Raji (cell line): ENCODE data around the gene COX6B2.

Source experiments
- POLR2A ChIP-seq: IDR thresholded peaks from 2 replicates; pipeline ENCODE4 v1.6.1; 2011; ENCODE audit warnings: low read depth, low read length, control low read depth; ENCODE audit not compliant: insufficient read depth

COX6B2 gene

DNA sequence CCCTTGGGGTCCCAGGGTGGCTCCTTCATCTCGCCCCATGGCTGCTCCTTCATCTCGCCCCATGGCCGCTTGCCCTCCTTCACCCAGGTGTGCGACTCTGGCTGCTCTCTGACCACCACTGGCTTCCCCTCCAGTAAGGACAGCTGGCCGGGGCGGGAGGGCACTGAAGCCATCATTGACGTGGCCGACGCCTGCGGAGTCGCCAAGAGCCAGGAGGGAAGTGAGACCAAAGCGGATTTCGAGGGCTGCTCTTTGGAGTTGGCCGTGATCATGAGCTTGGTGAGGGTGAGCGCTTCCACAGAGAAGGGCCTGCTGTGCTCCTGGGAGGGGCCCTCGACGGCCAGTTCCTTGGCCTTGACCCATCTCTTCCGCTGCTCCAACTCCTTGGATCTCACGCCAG, 4.0 kb upstream of the COX6B2 start:
- no peak for TF ChIP-seq POLR2A

DNA sequence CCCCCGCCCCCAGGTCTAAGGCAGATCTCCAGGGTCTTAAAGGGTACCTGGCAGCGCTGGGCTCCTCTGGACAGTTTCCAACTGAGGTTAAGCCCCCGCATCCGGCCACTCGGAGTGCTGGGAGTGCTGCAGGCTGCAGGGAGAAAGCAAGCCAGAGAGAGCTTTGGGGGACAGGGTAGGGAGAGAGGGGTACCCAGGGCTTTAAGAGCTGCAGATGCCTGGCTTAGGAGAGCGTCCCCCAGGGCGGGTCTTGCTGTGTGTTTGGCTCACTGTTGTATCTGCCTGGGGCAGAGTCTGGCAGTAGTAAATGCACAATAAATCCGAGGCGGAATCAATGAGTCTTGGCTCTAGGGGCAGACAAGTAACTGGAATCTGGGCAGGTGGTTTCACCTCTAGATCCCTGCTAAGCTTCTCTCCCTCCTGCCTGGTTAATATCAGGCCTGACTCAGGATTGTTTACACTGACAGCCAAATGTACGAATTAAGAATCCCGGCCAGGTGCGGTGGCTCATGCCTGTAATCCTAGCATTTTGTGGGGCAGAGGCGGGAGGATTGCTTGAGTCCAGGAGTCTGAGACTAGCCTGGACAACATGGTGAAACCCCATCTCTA, 798 bp upstream of the COX6B2 start:
- TF ChIP-seq POLR2A: no peak

DNA sequence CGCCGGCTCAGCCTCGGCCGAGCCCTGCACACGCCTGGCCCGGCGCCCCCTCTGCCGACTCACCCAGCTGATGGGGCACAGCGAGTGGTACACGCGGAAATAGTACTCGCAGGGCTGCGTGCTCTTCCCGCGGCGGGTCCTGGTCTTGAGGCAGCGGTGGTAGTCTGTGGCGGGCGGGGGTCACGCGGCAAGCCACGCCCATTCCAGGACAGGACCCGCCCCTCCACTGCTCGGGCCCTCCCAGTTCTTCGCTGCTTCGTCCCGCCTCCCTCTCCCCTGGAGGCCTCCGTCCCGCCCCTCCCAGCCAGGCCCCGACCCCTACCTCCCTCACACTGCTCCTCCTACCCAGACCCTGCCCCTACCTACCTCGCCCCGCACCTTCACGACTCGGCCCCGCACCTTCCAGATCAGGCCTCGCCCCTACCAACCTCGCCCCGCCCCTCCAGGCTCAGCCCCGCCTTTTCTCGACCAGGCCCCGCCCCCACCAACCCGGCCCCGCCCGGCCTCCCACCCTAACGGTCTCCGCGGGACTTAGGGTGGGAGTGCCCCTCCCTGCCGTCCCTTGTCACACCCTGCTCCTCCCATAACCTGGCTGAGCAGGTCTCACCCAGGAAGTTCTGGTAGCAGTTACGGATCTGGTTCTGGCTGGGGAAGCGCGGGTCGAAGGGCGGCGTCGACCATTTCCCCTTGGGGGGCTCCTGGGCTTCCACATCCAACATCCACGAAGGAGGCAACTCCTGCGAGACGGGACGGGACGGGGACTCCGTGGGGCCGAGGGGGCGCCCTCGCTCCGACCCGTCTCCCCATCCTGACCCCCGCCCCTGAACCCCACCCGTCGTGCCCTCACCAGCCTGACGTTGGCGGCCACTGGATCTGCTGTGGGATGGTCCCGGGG, 469 bp downstream of the COX6B2 start:
- no peak for TF ChIP-seq POLR2A

DNA sequence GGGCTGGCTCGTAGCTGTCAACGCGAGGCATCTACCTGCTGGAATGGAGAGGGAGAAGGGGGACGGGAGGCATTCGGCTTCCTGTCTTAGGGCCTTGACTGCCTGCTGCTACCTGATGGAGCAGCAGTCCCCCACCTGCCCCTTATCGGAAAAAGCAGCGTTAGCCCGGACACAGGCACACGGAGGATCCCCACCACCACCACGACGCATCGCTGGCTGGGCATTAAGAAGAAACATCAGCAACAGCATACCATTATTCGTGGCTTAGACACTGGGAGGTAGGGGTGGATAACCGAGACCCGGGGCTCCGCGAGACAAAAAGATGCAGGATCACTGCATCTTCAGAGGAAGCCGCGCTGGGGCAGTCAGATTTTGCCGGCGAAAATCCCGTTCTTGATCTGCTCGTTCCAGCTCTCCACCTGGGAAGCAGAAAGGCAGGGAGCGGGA, 1.1 kb downstream of the COX6B2 start:
- TF ChIP-seq POLR2A: no peak

DNA sequence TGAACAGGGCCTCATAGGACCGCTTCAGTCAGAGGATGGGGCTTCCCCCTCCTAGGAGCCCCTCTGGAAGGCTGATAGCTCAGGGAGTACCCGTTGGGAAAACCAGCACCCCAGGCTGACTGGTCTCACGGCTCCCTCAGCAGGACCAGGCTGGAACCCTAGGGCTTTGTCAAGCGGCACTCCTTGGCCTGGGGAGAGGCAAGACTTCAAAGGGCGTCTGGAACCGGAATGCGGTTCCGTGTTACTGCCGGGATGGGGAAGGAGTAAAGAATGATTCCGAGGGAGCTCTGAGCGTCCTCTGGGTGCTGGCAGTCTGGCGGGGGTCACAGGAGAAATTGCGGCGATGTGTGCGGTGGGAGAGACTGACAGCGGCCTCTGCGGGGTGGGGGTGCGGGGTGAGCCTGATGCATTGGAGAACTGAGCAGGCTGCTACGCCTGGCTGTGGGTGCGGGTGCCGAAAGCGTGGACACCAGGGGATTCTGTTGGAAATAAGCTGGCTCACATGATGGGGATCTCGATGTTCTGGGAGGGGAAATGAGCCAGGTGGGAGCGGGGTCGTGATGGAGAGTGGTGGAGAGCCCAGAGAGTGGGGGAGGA, 1.9 kb downstream of the COX6B2 start:
- TF ChIP-seq POLR2A: no peak

DNA sequence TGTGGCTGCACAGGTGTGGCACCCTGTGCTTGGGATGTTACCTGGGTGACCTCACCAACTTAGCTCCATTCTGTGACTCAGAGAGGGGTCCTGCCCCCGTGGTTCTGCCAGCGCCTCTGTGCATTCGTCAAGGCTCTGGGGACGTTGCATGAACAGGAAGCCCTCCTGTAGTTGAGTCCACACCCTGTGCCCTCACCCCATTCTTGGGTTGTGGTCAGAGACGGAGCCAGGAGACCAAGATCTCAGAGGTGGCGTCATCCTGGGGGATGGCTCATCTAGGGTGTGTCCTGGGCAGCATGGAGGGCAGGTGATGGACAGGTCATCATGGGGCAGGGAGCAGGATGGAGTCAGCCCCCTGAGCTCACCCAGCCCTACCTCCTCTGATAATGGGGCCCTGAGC, 2.5 kb downstream of the COX6B2 start:
- TF ChIP-seq POLR2A: no peak

DNA sequence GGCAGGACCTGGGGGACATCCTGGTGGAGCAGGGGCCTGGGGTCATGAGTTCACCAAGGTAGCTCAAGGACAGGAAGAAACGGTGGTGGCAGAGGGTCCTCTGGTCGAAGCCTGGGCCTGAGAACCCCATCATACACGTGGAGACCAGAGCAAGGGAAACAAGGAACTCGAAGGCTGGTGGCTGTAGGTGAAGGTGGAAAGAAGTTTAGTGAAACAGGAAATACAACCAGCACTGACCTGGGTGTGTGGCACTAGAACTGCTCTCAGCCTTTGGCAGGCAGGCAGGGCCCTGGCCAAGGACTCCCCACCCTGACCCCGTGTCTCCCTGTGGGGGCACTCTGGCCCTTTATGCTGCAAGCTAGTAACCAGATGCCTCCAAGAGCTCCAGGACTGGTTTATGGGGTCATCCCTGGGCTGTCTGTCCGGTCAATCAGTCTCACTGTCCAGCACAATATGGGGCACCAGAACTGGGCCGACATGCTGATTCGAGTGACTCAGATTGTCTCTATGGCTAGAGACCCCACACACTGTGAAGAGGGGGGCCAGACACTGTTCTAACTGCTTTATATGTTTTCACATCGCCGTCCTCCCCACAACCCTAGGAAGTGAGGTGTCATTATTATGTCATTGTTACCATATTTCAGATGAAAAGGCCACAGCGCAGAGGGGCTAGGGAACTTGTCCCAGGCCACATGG, 3.8 kb downstream of the COX6B2 start:
- TF ChIP-seq POLR2A: no peak

DNA sequence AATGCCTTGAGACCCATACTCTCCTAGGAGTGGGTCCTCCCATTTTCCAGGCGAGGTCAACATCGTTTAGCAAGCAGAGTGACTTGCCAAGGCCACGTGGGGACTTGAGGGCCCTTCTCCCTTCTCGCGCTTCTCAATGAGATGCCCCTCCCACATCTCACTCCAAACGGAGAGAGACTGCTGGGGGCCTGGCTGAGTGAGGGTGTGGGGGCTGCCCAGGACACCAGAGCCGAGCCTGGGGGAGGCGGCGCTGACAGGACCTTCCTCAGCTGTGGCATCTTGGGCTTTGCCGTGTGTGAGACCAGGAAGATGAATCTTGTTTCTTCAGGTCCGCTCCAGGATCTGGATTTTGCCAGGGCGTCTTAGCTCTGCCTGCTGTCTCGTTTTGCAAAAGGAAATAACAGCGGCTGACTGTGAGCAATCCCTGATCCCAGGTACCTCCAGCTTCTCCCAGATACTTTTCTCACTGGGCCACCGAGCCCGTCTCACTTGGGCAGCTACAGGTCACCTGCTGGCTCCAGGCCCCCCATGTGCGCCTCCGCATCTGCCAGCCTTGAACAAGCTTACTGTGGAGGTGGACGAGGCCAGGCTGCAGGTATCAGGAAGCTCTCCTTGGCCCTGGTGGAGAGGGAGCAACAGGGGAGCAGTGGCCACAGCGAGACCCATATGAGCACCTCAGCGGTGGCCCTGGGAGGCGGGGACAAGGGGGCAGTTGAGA, 6.0 kb downstream of the COX6B2 start:
- no peak for TF ChIP-seq POLR2A

DNA sequence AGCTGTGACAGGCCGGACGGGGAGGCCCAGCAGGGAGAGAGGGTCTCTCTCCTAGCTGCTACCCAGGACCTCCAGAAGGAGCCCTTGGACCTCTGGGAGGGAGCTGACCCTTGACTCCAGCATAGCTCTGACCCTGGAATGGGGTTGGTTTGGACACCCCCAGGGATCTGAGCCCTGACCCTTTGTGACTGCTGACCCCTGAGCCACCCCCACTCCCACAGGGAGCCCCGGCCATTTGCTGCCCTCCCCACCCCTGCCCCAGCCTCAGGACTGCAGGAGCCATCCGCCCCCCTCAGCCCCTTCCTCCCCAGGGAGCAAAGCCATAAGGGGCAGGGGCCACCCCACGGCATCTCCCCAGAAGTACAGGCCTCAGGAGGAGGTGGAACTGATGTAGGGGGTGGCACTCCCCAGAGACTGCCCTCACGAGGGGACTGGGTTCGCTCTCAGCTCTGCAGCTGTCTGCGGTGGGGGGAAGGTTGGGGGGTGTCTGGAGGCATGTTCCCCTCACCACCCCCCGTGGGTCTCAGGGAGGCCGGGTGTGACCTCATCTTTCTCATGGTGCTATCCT, 7.0 kb downstream of the COX6B2 start:
- no peak for TF ChIP-seq POLR2A

DNA sequence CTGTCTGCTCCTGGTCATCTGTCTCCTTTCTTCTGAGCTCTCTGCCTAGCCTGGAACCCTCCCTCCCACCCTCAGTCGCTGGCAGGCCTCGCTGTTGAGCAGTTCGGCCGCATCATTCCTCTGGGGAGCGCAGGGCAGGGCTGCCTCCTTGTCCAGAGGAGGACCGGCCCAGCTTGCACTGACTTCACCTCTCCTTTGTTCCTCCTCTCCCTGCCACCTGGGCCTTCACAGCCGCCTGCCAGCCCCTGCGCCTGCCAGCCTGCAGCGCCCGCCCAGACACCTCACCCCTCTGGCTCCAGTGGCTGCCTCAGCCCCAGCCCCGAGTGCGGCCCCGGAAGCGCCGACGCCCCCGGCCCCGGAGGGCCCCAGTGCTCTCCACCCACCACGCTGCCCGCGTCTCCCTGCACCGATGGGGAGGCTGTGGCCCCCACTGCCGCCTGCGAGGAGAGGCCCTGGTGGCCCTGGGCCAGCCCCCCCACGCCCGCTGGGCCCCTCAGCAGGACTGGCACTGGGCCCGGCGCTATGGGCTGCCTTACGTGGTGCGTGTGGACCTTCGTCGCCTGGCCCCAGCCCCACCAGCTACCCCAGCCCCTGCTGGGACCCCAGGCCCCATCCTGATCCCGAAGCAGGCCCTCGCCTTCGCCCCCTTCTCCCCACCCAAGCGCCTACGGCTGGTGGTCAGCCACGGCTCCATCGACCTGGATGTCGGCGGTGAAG, 7.6 kb downstream of the COX6B2 start:
- no peak for TF ChIP-seq POLR2A

DNA sequence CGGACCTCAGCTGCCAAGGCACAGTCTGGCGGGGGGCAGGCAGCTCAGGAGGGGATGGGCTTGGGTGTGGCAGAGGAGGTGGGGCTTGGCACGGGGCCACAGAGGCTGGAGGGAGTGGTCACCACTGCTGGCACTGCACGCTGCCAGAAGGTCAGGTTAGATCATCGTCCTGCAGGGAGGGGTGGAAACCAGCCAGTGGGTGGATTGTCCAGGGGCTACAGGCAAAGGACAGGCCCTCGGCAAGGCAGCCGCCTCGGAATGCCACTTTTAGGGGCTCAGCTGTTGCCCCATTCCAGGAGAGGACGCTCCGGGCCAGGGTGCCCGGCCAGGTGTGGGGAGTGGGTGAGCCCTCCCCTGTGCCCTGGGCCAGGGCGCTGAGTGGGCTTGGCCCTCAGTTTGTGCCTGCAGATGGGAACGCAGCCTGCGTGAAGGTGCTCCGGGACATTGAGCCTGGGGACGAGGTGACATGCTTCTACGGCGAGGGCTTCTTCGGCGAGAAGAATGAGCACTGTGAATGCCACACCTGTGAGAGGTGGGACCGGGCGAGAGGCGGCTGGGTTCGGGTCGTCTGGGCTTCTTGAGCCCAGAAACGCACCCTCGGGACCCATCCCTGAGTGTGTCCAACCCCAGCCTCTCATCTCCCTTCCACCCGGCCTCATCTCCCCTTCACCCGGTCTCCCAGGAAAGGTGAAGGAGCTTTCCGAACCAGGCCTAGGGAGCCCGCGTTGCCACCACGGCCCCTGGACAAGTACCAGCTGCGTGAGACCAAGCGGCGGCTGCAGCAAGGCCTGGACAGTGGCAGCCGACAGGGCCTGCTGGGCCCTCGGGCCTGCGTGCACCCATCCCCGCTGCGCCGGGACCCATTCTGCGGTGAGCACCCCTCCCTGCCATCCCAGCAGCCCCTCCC, 8.4 kb downstream of the COX6B2 start:
- no peak for TF ChIP-seq POLR2A

DNA sequence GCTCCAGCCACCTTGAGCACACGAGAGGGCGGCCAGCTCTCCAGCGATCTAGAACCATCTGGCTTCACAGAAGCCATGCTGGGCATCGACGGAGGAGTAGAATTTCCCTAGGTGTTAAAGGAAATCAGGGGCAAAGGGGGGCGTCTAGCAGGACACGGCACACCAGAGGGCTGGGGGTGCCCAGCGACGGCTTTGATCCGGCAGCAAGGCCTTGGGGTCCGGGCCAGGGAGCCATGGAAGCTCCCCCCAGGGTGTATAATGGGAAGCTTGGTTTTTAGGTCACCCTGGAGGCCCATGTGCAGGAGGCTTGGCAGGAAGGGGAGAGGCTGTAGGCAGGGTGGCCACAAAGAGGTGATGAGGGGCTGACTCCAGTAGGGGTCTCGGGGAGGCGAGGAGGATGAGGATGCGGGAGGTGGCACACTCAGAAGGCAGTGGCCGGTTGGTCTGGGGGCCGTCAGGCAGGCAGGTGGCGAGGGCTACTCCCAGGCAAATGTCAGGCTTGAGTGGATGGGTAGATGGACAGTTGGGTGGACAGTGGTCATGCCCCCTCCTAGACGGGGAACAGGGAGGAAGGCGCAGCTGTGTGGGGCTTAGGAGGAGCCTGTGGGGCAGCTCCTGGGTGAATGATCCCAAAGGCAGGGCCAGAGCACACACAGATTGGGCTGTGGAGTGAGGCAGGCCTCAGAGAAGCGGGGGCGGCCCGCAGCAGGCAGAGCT, 9.3 kb downstream of the COX6B2 start:
- no peak for TF ChIP-seq POLR2A

DNA sequence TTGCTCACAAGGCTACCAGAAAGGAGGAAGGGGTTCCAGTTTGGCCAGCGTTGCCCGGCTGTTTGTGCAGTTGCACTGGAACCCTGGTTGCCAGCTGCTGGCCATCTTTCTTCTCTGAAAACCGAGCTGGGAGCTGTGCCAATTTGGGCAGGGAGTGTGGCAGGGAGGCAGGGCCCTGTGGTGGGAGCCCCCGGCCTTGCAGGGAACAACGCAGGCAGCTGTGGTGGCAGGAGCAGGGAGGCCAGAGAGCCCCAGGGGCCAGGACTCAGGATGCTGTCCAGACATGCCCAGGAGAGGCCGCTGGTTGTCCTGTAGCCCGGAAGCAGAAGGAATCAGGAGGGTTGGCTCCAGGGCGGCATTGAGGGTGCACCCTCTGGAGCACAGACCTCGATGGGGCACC, 10.1 kb downstream of the COX6B2 start:
- no peak for TF ChIP-seq POLR2A
